Fibroblast of mammary gland (primary cell): ENCODE data around the gene CD68.

Experiments
- DNase-seq: peaks from one replicate; pipeline ENCODE4 v3.0.0-alpha.2; 2010; ENCODE audit warnings: low read depth
- H3K4me3 ChIP-seq: 2 replicates; pipeline ENCODE4 v1.5.1; 2011; ENCODE audit warnings: low read depth, mild to moderate bottlenecking, low read length, moderate library complexity; ENCODE audit not compliant: control insufficient read depth
- CTCF ChIP-seq: conservative IDR thresholded peaks from 2 replicates; pipeline ENCODE4 v1.5.1; 2011; ENCODE audit warnings: low read depth, low read length, inconsistent platforms; ENCODE audit not compliant: control insufficient read depth, insufficient read depth

CD68 gene

GRCh38 chr17:7579001-7579833 lies at the start of gene CD68:
Gene CD68, plus strand, starts transcription at chr17:7579638. Its CDS starts 40 bp downstream, at chr17:7579678.
- peak within 1 kb of the TSS; percentile 25 for H3K4me3 ChIP-seq
- TF ChIP-seq CTCF = no peak
- DNase-seq = peak; percentile 98

GRCh38 chr17:7530023-7530900 lies 49.2 kb upstream of the CD68 start:
- no peak for DNase-seq
- no peak for TF ChIP-seq CTCF
- H3K4me3 ChIP-seq = no peak overlapping the region

GRCh38 chr17:7538050-7538449 lies 41.4 kb upstream of the CD68 start:
- TF ChIP-seq CTCF = no peak
- no peak for DNase-seq
- H3K4me3 ChIP-seq = no peak overlapping the region

- no peak for TF ChIP-seq CTCF
- no peak overlapping the region for H3K4me3 ChIP-seq
- peak; percentile 28 for DNase-seq
Observed at GRCh38 chr17:7538891-7539545, 40.4 kb upstream of the CD68 start.

GRCh38 chr17:7541074-7541621 lies 38.3 kb upstream of the CD68 start:
- no peak for DNase-seq
- TF ChIP-seq CTCF = no peak
- no peak overlapping the region for H3K4me3 ChIP-seq

GRCh38 chr17:7544911-7545310 lies 34.5 kb upstream of the CD68 start:
- DNase-seq = no peak
- no peak overlapping the region for H3K4me3 ChIP-seq
- TF ChIP-seq CTCF = no peak
